HCT116 (cell line): ENCODE results near the gene NR5A2.

Experiments
- CEBPB ChIP-seq: IDR thresholded peaks from 2 replicates; pipeline ENCODE4 v1.6.1; 2012; ENCODE audit warnings: low read depth
- EZH2 ChIP-seq: fragments of 200-600 bp; sonication (generic); IDR thresholded peaks from 2 replicates; pipeline ENCODE4 v1.6.1; 2017; ENCODE audit warnings: antibody characterized with exemption, mixed run types
- EZH2phosphoT487 ChIP-seq: fragments of 200-600 bp; IDR thresholded peaks from 2 replicates; pipeline ENCODE4 v1.6.1; 2018; ENCODE audit warnings: antibody characterized with exemption, borderline replicate concordance
- POLR2A ChIP-seq: IDR thresholded peaks from 2 replicates; pipeline ENCODE4 v1.7.0; 2011; ENCODE audit warnings: borderline replicate concordance; ENCODE audit not compliant: insufficient read depth, insufficient read length; ENCODE audit errors: extremely low read depth
- POLR2AphosphoS5 ChIP-seq: IDR thresholded peaks from 2 replicates; pipeline ENCODE4 v1.6.1; 2011; ENCODE audit warnings: mild to moderate bottlenecking, low read depth, low read length, moderate library complexity
- RAD21 ChIP-seq: IDR thresholded peaks from 2 replicates; pipeline ENCODE4 v1.6.1; 2012; ENCODE audit warnings: low read depth, mild to moderate bottlenecking
- SRF ChIP-seq: IDR thresholded peaks from 2 replicates; pipeline ENCODE4 v1.6.1; 2012; ENCODE audit warnings: low read depth
- YY1 ChIP-seq: IDR thresholded peaks from 2 replicates; pipeline ENCODE4 v1.6.1; 2011; ENCODE audit warnings: low read length, low read depth, moderate library complexity, mild to moderate bottlenecking; ENCODE audit not compliant: insufficient replicate concordance; ENCODE audit errors: extremely low read depth
- TF ChIP-seq, protein P1 (sequence below), 3 experiments: fragments of 200-600 bp in 1 of 3; sonication (generic) in 1 of 3; IDR thresholded peaks in 2 of 3; conservative IDR thresholded peaks in 1 of 3; 2 replicates each; pipeline ENCODE4 v1.5.1; 2012 to 2017; ENCODE audit warnings: low read depth in 2 of 3, low read length in 2 of 3, antibody characterized with exemption in 1 of 3, borderline replicate concordance in 1 of 3, control low read depth in 1 of 3, mild to moderate bottlenecking in 1 of 3, mixed read lengths in 1 of 3, mixed run types in 1 of 3, moderate library complexity in 1 of 3; ENCODE audit not compliant: insufficient read depth in 1 of 3
- TF ChIP-seq, protein P2 (sequence below): IDR thresholded peaks from 2 replicates; pipeline ENCODE4 v1.6.1; 2011; ENCODE audit warnings: mild to moderate bottlenecking, low read length, moderate library complexity; ENCODE audit not compliant: insufficient replicate concordance; ENCODE audit errors: extremely low read depth

DNA sequence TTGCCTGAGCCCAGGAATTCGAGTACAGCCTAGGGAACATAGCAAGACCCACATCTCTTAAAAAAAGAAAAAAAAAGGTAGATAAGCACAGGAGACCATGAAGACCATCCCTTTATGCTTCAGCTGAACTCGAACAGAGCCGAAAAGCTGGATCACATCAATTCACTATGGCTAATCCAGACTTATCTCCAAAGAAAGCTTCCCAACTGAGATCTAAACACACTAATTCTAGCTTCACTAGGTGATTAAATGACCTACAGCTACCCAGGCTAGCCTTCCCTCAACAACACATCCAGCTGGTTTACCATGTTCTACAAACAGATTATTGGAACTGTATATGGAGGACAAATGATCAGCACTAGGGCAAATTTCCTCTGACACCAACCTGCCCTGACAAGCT lies 44.0 kb upstream of the NR5A2 start:
- no peak for TF ChIP-seq POLR2A
- TF ChIP-seq, protein P1, sequence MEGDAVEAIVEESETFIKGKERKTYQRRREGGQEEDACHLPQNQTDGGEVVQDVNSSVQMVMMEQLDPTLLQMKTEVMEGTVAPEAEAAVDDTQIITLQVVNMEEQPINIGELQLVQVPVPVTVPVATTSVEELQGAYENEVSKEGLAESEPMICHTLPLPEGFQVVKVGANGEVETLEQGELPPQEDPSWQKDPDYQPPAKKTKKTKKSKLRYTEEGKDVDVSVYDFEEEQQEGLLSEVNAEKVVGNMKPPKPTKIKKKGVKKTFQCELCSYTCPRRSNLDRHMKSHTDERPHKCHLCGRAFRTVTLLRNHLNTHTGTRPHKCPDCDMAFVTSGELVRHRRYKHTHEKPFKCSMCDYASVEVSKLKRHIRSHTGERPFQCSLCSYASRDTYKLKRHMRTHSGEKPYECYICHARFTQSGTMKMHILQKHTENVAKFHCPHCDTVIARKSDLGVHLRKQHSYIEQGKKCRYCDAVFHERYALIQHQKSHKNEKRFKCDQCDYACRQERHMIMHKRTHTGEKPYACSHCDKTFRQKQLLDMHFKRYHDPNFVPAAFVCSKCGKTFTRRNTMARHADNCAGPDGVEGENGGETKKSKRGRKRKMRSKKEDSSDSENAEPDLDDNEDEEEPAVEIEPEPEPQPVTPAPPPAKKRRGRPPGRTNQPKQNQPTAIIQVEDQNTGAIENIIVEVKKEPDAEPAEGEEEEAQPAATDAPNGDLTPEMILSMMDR (IDR thresholded peaks at IDR 0.05 in 2 of 3, conservative IDR thresholded peaks at IDR 0.05 in 1 of 3; ENCODE audit: borderline replicate concordance in 1 of 3, insufficient read depth in 1 of 3, low read depth in 2 of 3, low read length in 2 of 3), result no peak
- no peak for TF ChIP-seq YY1
- TF ChIP-seq CEBPB, result no peak
- no peak for TF ChIP-seq POLR2AphosphoS5
- no peak for TF ChIP-seq RAD21
- no peak for TF ChIP-seq SRF
- TF ChIP-seq EZH2phosphoT487, result no peak
- no peak for TF ChIP-seq EZH2
- TF ChIP-seq, protein P2, sequence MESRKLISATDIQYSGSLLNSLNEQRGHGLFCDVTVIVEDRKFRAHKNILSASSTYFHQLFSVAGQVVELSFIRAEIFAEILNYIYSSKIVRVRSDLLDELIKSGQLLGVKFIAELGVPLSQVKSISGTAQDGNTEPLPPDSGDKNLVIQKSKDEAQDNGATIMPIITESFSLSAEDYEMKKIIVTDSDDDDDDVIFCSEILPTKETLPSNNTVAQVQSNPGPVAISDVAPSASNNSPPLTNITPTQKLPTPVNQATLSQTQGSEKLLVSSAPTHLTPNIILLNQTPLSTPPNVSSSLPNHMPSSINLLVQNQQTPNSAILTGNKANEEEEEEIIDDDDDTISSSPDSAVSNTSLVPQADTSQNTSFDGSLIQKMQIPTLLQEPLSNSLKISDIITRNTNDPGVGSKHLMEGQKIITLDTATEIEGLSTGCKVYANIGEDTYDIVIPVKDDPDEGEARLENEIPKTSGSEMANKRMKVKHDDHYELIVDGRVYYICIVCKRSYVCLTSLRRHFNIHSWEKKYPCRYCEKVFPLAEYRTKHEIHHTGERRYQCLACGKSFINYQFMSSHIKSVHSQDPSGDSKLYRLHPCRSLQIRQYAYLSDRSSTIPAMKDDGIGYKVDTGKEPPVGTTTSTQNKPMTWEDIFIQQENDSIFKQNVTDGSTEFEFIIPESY, result no peak
